SHP77 treated with DMSO at 0.1 percent for 48 hours (cell line): ENCODE measurements around the gene SMCO2.

Experiments
- DNase-seq: peaks from one replicate; lab custom pipeline; 2025; lab: John Stamatoyannopoulos, UW

Gene SMCO2

GRCh38 chr12:27500546-27500945 lies 54.0 kb downstream of the SMCO2 start:
- DNase-seq: no peak

DNA sequence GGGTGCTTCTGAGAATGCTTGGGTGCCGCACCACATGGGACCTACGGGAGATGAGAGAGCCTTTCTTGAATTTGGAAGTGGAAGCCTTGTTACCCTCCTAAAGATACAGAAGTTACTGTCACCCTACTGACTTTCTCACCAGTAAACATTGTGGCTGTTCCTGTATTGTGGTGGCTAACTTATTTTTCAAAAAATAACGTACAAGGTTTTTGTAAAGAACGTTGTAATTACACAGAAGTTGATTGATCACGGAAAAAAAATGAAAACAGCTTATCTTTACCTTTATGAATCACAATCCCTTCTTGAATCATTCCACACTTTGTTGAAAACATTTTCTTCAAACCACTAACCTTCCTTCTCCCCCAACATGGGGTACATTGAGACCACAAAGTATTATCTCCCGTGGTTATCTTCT lies 55.5 kb downstream of the SMCO2 start:
- no peak for DNase-seq

- DNase-seq: no peak
Measured at GRCh38 chr12:27504507-27504906, 58.0 kb downstream of the SMCO2 start.

GRCh38 chr12:27505109-27505508 lies 58.6 kb downstream of the SMCO2 start:
- DNase-seq: no peak

DNA sequence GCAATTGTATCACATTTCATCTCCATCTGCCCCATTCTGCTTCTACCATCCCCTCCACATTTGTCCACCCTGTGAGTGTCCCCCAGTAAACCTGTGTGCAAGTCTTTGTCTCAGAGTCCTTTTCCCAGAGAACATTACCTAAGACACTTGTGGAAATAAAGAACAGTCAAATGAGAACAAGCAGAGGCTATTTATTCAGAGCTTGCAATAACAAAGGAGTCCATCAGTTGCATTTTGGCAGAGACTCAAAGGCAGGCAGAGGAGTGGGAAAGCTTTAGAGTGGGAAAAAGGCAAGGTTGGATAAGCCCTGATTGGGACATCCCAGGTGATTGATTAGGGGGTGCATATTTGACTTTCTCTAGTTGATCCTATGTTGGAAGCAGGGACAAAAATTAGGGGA lies 59.2 kb downstream of the SMCO2 start:
- DNase-seq: no peak

- no peak for DNase-seq
Measured at GRCh38 chr12:27506645-27507189, 60.2 kb downstream of the SMCO2 start.

- no peak for DNase-seq
Measured at GRCh38 chr12:27508736-27509431, 62.3 kb downstream of the SMCO2 start.

DNA sequence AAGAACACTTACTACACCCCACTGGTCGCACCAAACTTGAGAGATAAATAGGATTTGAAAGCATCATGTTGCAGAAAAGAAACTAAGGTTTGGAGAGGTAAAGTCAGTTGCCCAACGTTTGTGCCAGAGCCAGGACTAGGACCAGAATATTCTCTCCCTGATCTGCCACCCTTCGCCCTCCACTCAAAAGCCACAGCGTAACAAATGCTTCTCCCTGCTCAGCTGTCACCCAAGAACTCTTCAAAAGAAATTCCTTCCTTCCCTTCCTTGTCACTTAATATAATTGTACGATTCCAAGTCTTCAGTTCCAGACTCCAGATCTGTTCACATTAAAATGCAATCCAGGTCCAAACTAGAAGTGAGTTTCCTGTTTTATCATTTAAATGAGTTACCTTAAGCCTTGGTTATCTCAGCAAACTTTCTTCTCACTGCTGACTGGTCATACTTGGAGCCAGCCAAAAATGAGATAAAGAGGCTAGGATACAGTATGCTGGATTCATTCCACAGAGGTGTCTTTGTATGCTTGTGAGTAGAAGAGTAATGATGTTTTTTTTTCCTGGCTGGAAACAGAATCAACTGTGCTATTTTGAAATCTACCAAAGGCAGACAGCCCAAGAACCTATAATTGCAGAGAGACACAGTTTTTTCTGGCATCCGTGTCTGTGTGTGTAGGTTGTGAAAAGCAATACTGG lies 64.6 kb downstream of the SMCO2 start:
- DNase-seq: no peak

DNA sequence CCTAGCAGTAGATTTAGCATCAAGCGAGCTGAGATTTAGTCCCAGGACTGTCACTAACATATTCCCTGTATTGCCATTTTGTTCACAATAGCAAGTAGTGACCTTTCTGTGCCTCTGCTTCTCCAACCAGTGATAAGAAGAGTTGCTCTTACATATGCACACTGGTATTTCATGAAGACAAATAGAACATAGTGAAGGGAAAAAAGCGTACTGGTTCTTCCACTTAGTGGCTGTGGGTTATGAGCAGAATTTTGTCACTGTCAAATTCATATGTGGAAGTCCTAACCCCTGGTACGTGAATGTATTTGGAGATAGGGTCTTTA lies 65.1 kb downstream of the SMCO2 start:
- no peak for DNase-seq

GRCh38 chr12:27513155-27513824 lies 66.8 kb downstream of the SMCO2 start:
- no peak for DNase-seq

DNA sequence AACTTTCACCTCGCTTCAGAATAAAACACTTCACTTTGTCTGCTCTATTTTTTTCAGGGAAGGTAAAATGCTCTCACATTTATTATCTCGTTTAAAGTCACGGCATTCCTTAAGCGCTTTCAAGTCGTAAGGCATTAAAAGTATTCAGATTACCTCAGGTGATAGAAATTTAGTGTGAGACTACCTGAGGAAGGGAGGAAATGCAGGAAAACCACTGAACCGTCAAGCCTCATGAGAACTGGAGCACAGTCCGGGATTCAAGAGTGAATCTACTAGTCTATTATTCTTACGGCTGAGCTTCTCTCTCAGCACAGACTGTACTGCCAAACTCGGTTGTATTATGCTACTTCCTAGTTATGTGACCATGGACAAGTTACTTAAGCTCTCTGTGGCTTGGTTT lies 69.1 kb downstream of the SMCO2 start:
- no peak for DNase-seq

DNA sequence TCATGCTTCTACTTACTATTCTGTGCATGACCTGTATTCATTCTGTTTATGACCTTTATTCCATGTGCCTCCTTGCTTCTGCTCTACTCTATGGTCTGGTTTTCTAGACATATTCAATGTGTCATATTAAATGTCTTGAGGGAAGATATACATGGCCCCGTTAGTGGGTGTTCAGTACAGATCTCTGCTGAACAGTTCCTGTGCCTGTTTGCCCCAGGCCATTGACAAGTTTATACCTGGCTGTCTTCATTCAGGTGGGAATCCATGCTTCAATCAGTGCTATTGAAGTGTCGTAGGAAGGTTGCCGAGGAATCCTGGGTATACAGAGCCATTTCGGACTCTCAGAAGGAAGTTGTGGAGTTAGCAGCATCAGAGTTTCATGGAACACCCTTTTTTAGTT lies 70.1 kb downstream of the SMCO2 start:
- no peak for DNase-seq

DNA sequence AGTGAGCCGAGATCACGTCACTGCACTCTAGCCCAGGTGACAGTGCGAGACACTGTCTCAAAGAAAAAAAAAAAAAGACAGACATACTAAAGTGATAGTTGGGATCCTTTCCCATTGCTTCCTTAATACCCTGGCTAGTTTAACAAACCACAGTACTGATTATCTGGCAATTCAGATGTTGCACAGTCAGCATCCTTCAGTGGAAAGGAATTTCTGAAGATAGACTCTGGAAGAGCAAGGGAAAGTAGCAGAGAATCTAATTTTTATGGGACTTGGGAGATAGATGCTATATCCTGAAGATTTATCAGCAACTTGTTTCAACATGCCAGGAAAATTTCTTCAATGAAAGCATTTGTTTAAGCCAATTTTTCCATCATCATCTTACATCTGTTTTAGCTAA lies 71.0 kb downstream of the SMCO2 start:
- no peak for DNase-seq

DNA sequence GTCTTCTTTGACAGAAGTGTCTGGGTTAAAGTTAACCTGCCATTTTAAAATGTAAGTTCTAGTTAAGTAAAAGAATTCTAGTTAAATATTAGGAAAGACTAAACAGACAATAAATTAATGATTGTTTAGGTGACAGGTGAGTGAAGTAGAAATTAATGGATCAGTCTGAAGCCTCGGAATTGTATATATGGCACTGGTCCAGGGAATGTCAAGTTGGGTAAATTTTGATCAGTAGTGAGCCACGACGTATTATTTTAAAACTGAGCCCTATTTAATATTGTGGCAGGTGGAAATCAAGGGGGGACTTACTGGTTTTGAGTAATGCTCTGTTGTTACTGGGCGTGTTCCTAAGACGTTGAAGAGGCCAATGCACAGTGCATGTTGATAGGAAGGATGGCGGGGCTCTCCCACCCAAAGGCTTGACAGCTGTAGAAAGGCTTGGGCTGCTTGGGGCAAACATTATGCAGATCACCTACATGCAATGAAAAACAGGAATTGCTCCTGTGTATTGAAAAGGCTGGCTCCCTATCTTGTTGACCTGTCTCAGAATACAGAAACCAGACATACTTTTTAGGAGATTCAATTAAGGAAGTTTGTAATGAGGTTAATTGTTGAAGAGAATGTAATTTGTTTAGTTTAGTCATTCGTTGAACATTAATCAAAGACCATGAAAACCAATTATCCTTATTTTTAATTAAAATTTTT lies 71.6 kb downstream of the SMCO2 start:
- DNase-seq: no peak

DNA sequence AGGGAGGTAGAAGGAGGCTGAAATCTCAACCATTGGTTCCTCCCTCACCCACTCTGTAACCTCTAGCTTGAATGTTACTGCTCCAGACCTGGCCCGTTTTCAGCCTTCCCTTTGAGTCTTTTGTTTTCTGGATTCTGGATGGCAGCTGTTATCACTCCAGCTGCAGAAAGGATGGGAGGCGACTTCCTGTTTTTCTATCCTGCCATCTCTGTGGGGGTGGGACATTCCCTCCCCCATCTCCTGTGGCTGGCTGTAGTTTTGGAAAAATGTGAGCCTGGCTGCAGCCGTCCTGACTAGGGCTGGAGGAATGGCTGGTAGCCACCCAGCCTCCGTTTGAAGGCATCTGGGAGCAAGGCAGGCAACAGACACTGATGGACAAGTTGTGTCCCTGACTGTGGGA lies 74.5 kb downstream of the SMCO2 start:
- DNase-seq: peak; percentile 39

- DNase-seq: no peak
Measured at GRCh38 chr12:27521981-27522380, 75.4 kb downstream of the SMCO2 start.

GRCh38 chr12:27523305-27523641 lies 76.7 kb downstream of the SMCO2 start:
- peak; percentile 39 for DNase-seq

DNA sequence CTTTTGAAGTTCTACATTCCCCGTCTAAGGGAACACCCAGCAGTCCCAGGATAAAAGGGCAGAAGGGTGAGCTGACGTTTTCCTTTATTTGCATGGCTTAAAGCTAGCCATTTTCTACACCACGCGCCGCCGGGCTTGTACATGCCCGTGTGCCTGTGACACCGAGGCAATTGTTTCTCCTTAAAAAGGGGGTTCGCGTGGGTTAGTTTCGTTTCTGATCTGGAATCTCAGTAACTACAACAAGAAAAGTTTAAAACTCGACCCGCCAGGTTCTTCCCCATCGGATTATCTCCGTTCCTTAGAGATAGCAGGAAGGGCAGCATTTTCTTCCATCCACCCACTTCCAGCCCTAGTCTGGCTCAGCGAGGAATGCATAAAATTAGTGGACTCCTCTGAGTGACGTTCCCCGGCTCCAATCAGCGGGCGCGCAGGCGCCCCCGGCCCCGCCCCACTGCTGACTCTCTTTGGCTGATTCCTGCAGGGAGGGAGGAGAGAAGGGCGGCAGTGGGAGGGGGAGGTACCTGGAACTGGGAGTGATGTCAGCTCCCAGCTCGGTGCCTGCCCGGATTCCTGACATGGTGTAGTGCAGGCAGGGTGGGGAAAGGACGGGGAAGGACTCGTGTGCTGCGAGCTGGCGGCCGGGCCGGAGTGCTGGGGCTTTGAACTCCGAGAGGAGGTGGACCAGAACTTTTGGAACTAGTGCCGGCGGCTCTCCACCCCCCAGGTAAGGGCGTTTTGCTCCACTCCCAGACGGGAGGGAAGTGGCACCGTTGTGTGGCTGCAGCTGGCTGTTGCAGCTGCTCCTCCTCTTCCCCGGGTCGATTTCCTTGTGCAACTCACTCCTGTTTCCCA lies 77.3 kb downstream of the SMCO2 start, which contains the start of gene PPFIBP1:
Gene PPFIBP1, plus strand, starts transcription at position 565 of the 852 bp plus-strand sequence. CDS start 109,191 bp downstream, outside the sequence.
- peak; percentile 95 for DNase-seq

GRCh38 chr12:27524494-27524835 lies 77.9 kb downstream of the SMCO2 start:
- DNase-seq: no peak

DNA sequence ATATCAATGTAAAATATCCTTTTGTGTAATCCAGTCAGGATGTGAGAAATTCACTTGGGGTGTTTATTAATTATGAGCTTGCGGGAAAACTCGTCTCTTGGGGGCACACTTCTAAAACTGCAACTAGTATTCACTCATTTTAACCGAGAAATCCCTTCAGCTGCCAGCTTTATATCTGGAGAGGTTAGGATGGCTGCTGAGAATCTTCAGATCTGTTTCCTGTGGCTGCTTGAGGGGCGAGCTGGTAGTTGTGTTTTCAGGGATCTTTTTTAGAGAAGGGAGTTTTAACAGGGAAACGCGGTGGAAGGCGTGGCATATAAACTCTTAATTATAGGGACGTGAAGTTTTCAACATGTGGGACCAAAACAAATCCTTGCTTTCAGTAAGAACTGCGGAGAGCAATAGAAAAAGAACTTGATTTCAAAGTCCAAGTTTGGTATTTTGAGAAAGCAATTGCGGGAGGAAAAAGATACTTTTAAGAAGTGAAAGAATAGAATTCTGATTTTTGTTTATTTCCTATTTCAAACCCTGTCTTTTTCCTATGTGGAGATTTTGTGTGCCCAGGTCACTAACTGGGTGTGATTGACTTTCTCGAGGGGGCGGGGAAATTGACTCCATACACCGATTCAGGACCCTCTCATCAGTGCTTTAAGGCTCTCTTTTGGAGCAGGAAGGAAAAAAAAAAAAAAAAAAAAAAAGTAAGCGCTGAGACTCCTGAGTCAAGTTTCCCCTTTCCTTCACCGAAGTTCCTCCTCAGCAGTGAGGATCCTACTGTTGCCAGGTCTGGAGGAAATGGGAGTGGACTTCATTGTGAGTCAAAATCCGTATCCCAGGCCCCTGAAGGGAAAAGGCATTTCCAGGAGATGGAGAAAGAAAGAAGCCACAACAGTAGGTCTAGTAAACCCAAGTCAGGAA lies 78.6 kb downstream of the SMCO2 start:
- no peak for DNase-seq

GRCh38 chr12:27527512-27527911 lies 81.0 kb downstream of the SMCO2 start:
- no peak for DNase-seq
